Activated CD8-positive, alpha-beta memory T cell treated with anti-CD3 and anti-CD28 coated beads, Interleukin-2, amount 50 U/mL, for 4 hours (primary cell): ENCODE data around the gene KCTD19.

Experiments
- DNase-seq: peaks from one replicate; pipeline ENCODE4 v3.0.0-alpha.2; 2020

Gene KCTD19

DNA sequence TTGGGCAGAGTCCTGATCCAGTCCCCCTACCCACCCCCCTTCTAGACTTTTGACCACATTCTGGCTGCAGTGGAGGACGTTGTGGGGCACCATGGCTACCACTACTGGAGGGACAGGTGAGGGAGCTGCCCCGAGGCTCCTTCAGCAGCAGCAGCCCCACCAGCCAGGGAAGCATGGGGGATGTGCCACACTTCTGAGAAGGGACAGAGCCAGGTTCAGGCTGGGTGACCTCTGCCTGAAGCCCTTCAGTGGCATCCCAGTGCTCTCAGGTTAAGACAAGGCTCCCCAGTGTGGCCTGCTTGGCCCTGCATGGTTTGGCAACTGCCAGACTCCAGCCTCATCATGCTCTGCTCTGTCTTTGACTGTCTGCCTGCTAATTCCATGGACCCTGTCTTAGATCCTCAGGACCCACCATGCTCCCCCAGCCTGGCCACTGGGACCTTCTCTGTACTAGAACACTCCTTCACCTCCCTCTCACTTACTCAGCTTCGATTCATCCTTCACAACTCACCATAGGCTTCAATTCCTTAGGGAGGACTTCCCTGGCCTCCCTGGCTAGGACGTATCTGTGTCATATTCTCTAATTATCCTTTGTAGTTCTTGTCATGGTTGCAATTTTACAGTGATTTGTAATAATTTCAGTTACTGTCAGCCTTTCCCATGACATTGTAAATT, 68.9 kb downstream of the KCTD19 start:
- no peak for DNase-seq

DNA sequence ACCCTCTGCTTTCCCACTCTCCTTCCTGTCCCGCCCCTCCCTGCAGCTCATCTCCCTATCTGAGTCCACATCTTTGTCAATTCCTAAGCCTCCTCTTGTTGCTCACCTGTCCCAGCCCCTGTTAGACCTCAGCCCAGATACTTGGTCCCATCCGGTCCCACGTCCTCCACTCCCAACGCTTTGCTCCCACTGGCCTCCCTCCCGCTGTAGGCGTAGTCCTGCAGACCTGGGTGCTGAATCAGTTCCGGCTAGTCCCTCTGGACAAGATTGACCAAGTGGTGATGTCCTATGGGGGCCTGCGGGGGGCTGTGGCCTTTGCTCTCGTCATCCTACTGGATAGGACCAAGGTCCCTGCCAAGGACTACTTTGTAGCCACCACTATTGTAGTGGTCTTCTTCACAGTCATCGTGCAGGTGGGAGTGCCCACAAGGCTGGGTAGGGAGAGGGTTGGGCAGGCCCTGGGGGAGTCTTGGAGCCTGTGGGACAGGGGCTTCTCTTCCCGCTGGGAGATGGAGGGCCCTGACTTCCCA, 69.8 kb downstream of the KCTD19 start:
- DNase-seq: no peak

DNA sequence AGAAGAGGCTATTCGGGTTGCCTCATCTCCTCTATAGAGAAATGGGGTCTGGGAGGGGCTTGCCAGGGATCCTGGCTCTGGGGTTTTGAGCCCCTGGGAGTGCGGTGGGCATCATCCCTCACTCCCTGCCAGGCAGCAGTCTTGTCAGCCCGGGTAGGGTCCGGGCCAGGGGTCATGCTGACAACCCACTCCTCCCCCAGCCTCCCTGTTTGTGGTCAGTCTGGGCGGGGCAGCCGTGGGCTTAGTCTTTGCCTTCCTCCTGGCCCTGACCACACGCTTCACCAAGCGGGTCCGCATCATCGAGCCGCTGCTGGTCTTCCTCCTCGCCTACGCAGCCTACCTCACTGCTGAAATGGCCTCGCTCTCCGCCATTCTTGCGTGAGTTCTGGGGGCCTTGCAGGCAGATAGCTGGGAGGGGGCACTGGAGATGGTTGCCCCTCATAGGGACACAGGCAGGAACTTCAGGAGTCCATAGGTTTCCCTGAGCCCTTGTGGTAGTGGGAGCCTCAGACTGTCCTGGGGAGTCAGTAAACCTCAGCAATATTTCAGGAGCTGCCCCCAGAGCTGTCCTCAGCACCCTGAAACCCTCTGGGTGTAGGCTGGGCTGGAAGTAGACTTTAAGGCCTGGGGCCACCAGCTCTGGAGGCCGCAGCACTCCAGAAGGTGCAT, 70.9 kb downstream of the KCTD19 start:
- DNase-seq: no peak

DNA sequence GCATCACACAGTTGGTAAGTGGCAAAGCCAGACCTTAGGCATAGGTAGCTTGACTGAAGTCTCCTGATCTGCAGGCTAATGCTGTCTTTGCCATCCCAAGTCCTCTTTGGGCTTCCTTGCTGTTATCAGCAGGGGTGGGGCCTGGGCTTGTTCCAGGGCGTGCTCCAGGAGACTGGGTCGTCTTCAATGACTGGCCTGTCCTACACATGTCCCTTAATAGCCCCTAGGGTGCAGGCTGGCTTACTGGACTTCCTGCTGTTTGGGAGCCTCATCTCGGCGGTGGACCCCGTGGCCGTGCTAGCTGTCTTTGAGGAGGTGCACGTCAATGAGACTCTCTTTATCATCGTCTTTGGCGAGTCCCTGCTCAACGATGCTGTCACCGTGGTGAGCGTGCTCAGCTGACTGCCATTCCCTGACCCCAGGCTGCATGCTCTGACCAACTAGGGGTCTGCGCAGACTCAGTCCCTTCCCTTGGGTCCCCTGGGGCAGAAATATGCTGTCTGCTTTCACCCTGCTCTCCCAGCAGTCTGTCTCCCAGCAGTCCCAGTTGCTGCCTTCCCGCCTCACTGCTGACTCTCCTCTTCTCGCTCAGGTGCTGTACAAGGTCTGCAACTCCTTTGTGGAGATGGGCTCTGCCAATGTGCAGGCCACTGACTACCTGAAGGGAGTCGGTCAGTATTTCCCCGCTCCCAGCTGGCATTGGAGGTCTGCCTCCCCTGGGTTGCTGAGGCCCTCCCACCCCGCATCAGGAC, 71.6 kb downstream of the KCTD19 start:
- DNase-seq: no peak

GRCh38 chr16:67252609-67253497, 73.7 kb downstream of the KCTD19 start:
- DNase-seq: no peak

DNA sequence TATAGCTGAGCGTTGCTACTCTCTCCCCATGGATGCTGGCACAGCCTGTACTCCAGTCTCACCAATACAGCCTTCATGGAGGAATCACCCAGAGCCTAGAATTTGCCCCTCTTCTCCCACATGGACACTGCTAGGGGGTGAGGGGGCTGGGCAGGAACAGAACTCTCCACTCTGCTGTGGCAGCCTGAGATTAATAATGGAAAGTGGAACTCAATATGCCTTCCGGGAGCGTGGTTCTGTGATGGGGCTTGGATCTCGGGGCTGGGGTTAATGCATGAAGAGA, 76.6 kb downstream of the KCTD19 start:
- DNase-seq: no peak

GRCh38 chr16:67249178-67250044, 77.1 kb downstream of the KCTD19 start:
- no peak for DNase-seq

DNA sequence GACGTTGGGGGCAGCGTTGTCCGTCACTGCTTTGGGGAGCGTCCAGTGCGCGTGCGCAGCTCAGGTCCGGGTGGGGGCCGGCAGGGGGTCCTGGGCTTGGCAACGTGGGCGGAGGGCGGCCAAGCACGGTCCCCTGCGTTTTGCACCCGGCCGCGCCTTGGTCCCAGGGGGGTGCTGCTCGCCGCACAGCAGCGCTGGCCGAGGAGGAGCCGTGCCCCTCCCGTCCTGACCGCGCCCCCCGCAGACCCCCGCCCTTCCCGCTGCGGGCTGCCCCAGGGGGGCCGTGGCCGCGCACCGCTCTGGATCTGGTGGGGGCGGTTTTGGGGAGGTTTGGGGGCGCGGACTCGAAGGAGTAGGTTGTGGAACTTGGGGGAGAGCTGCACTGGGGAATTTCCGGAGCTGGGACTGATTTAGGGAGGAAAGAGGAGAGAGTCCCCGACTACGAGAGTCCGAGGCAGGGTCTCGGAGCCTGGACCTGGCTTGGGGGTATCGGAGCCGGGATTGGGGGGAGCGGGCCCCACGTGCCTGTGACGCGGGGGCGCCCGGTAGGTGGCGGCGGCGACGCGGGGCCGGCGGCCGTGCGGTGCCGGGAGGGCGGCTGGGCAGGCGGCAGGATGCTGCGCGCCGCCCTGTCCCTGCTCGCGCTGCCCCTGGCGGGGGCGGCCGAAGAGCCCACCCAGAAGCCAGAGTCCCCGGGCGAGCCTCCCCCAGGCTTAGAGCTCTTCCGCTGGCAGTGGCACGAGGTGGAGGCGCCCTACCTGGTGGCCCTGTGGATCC, 78.0 kb downstream of the KCTD19 start, which contains the start of gene SLC9A5:
Gene SLC9A5 (plus strand): TSS at position 579 of the 777 bp plus-strand sequence. CDS start 36 bp downstream, at position 615.
- no peak for DNase-seq

GRCh38 chr16:67248073-67248400, 78.5 kb downstream of the KCTD19 start:
- no peak for DNase-seq

- DNase-seq: peak; percentile 95
Observed at GRCh38 chr16:67247192-67248072, 79.1 kb downstream of the KCTD19 start, which contains the start of gene FHOD1. FHOD1 (minus strand) TSS chr16:67247481; CDS start chr16:67247410, 71 bp downstream.

GRCh38 chr16:67246756-67247191, 79.8 kb downstream of the KCTD19 start:
- peak; percentile 39 for DNase-seq

- peak; percentile 45 for DNase-seq
Observed at GRCh38 chr16:67246081-67246755, 80.3 kb downstream of the KCTD19 start.

DNA sequence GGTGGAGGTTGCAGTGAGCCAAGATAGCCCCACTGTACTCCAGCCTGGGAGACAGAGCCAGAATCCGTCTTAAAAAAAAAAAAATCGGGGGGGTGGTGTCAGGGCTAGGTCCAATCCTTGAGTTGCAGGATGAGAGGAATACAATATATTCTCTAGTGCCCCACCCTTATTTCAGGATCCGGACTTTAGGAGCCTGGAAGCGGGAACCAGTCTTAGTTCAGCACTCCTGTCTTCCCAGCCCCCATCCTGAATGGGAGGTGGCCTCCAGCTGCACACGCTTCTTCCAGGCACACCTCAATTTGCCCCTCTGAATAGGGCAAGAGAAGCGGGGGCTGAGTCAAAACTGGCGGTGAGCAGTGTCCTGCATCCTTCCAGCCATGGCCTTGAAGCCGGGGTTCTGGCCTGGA, 80.9 kb downstream of the KCTD19 start:
- no peak for DNase-seq

- DNase-seq: no peak
Observed at GRCh38 chr16:67245186-67245585, 81.4 kb downstream of the KCTD19 start.

DNA sequence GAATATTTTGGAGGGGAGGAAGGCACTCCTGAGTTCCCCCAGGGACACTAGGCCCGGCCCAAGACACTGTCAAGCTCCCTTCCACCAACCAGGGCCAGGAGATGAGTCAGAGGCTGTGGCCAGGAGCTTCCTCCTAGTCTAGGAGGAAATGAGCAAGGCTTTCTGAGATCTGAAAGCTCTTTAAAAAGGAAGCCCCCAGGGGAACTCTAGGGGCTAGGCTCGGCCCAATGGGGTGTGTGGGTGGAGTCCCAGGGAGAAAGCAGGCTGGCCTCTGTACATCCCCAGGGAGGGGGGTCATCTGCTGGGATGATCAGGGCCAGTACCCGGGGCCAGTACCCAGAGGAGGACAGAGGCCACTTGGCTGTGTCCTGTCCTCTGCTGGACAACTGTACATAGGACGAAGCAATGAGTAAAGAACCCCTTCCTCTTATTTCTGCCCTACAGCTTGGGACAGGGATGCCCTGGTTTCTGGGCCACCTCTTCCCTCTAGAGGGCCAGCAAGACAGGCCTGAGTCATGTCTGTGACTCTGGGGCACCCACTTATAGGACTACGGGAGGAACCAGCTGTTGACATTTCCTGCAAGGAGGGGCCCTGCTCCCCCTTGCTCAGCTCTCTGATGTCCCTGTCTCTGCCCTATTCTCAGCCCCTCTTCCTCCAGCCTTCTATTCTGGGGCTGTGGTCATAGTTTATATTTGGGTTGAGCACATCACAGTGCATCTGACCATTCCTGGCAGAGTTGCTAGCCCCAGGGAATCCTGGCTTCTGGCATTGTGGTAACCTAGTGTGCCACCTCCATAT, 82.0 kb downstream of the KCTD19 start:
- peak; percentile 80 for DNase-seq

GRCh38 chr16:67243481-67243880, 83.1 kb downstream of the KCTD19 start:
- no peak for DNase-seq

DNA sequence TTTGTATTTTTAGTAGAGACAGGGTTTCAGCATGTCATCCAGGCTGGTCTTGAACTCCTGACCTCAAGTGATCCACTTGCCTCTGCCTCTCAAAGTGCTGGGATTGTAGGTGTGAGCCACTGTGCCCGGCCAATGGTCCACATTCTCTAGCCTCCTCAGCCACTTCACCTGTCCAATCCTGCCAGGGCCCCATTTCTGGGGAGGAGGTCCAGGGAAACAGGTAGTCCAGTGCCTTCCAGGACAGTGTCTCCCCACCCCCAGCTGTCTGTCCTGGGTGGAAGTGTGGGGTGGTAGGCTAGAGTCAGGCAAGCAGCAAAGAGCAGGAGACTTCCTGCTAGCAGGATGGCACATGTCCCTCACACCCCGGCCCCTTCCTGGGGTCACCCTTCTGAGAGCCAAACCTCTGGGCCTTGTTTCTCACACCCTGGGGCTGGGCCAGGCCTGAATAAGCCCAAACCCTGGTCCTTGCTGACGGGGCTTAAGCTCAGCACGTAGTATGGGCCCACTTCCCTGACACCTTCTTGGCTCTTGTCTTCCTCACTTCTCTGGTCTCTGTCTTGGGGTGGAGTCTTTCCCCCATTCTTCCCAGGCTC, 84.3 kb downstream of the KCTD19 start:
- DNase-seq: no peak
